K562 (cell line): ENCODE measurements around the gene PRUNE1. TPM values are rescaled to one million over a fixed set of nuclear protein-coding genes. Genes with fewer than 3 reads are reported as not detected.
A peak's percentile ranks its signal among the peaks of the same experiment; 100 is the strongest.

Experiments
- C11orf30 ChIP-seq: fragments of 450-650 bp; IDR thresholded peaks from 2 replicates; pipeline ENCODE4 v1.6.1; 2016; ENCODE audit warnings: low read depth, mild to moderate bottlenecking
- CXXC5 ChIP-seq: fragments of 250-450 bp; sonication (Bioruptor Pico); IDR thresholded peaks from 2 replicates; pipeline ENCODE4 v1.8.0; 2022; ENCODE audit warnings: inconsistent platforms, mild to moderate bottlenecking, moderate library complexity
- DPF2 ChIP-seq: fragments of 450-650 bp; IDR thresholded peaks from 2 replicates; pipeline ENCODE4 v1.6.1; 2016
- E2F1 ChIP-seq: sonication (generic); formaldehyde crosslinking; IDR thresholded peaks from 2 replicates; pipeline ENCODE4 v1.8.1; 2023; ENCODE audit warnings: mild to moderate bottlenecking, missing genetic modification reagents, moderate library complexity
- EHMT2 ChIP-seq: fragments of 450-650 bp; IDR thresholded peaks from 2 replicates; pipeline ENCODE4 v1.6.1; 2018; ENCODE audit warnings: antibody characterized with exemption
- ELF1 ChIP-seq: fragments of 200-800 bp; sonication (Bioruptor generic); IDR thresholded peaks from 2 replicates; pipeline ENCODE4 v1.6.1; 2016; ENCODE audit warnings: missing genetic modification characterization, missing compliant biosample characterization
- EP300 ChIP-seq: IDR thresholded peaks from 2 replicates; pipeline ENCODE4 v1.6.1; 2012; ENCODE audit warnings: low read length, improper control_type of control experiment
- GABPB1 ChIP-seq: sonication (generic); formaldehyde crosslinking; IDR thresholded peaks from 2 replicates; pipeline ENCODE4 v1.8.0; 2022; ENCODE audit warnings: mild to moderate bottlenecking, missing genetic modification reagents
- KLF6 ChIP-seq: fragments of 250-450 bp; sonication (Bioruptor Pico); IDR thresholded peaks from 2 replicates; pipeline ENCODE4 v1.4.0; 2020; ENCODE audit warnings: mild to moderate bottlenecking, moderate library complexity, borderline replicate concordance
- NR2F6 ChIP-seq: fragments of 450-650 bp; formaldehyde crosslinking; IDR thresholded peaks from 2 replicates; pipeline ENCODE4 v1.4.0; 2020; ENCODE audit warnings: mild to moderate bottlenecking
- NUFIP1 ChIP-seq: fragments of 450-650 bp; IDR thresholded peaks from 2 replicates; pipeline ENCODE4 v1.6.1; 2018; ENCODE audit not compliant: partially characterized antibody
- PHF8 ChIP-seq: fragments of 200-600 bp; sonication (generic); IDR thresholded peaks from 2 replicates; pipeline ENCODE4 v1.6.1; 2012; ENCODE audit warnings: mixed run types, mild to moderate bottlenecking, inconsistent platforms, low read length, moderate library complexity, borderline replicate concordance
- RBM34 ChIP-seq: fragments of 200-400 bp; formaldehyde crosslinking; IDR thresholded peaks from 2 replicates; pipeline ENCODE4 v1.6.1; 2018; ENCODE audit warnings: low read length, borderline replicate concordance; ENCODE audit not compliant: insufficient read depth
- SMARCA4 ChIP-seq: fragments of 450-650 bp; IDR thresholded peaks from 2 replicates; pipeline ENCODE4 v1.6.1; 2016
- TCF15 ChIP-seq: fragments of 250-450 bp; sonication (Bioruptor Pico); IDR thresholded peaks from 2 replicates; pipeline ENCODE4 v1.8.0; 2022; ENCODE audit warnings: moderate library complexity, mild to moderate bottlenecking, inconsistent platforms
- XRCC4 ChIP-seq: IDR thresholded peaks from one replicate; pipeline ENCODE4 v1.6.1; 2011; ENCODE audit not compliant: insufficient read depth, insufficient read length; ENCODE audit errors: extremely low read depth
- YY1 ChIP-seq, 3 experiments: IDR thresholded peaks; 2 replicates each; pipeline ENCODE4 v1.6.1; 2011; ENCODE audit warnings: low read length in 2 of 3, mild to moderate bottlenecking in 2 of 3, moderate library complexity in 2 of 3, borderline replicate concordance in 1 of 3, control low read depth in 1 of 3, low read depth in 1 of 3; ENCODE audit not compliant: insufficient read depth in 3 of 3, insufficient replicate concordance in 2 of 3, control insufficient read depth in 1 of 3, insufficient read length in 1 of 3; ENCODE audit errors: extremely low read depth in 1 of 3
- ZFX ChIP-seq: sonication (generic); formaldehyde crosslinking; IDR thresholded peaks from 2 replicates; pipeline ENCODE4 v1.8.0; 2022; ENCODE audit warnings: mild to moderate bottlenecking, missing genetic modification reagents, moderate library complexity
- ZNF584 ChIP-seq: fragments of 200-800 bp; sonication (Bioruptor generic); IDR thresholded peaks from 2 replicates; pipeline ENCODE4 v1.6.1; 2016; ENCODE audit warnings: low read depth, mild to moderate bottlenecking, missing genetic modification characterization, missing compliant biosample characterization
- ZNF780A ChIP-seq: fragments of 250-450 bp; sonication (Bioruptor Pico); IDR thresholded peaks from 2 replicates; pipeline ENCODE4 v1.5.0; 2021; ENCODE audit warnings: mild to moderate bottlenecking
- polyA plus RNA-seq, 8 experiments: library from polyadenylated mRNA; depleted of rRNA in 4 of 8; stranded (reverse) in 5 of 8; unstranded in 3 of 8; fragments of >200 nt; fragmentation: Nextera tagmentation in 2 of 8; fragmentation: Illumina TruSeq in 1 of 8; extraction: Ambion mirVana in 2 of 8; extraction: Trizol in 1 of 8; gene quantifications; 2 replicates each; pipeline versions ENCODE4 v1.2.1 to v1.2.3, GENCODE V29; 2011 to 2014; ENCODE audit warnings: inconsistent platforms in 1 of 8, missing spikeins in 1 of 8
- total RNA-seq, 7 experiments: library from RNA; depleted of rRNA in 6 of 7; stranded (reverse); fragments of >200 nt in 6 of 7; fragmentation: Illumina TruSeq in 2 of 7; extraction: Trizol in 2 of 7; gene quantifications; 2 replicates each; pipeline versions ENCODE4 v1.2.1 to v1.2.3, GENCODE V29; 2011 to 2021; ENCODE audit warnings: low replicate concordance in 1 of 7
- TF ChIP-seq, protein P1 (sequence below): IDR thresholded peaks from 3 replicates; pipeline ENCODE4 v1.6.1; 2011; ENCODE audit warnings: borderline replicate concordance, mild to moderate bottlenecking, moderate library complexity; ENCODE audit not compliant: insufficient read length; ENCODE audit errors: extremely low read depth
- TF ChIP-seq, protein P2 (sequence below): fragments of 450-650 bp; IDR thresholded peaks from 2 replicates; pipeline ENCODE4 v1.6.1; 2016; ENCODE audit warnings: antibody characterized with exemption

Gene PRUNE1
- total and polyA plus RNA-seq, 9 of the 15 experiments (the other 6 are each of a cell fraction or from before 2014, with no cell fraction given): 16.7 to 48.3 (median 26.2) TPM

DNA sequence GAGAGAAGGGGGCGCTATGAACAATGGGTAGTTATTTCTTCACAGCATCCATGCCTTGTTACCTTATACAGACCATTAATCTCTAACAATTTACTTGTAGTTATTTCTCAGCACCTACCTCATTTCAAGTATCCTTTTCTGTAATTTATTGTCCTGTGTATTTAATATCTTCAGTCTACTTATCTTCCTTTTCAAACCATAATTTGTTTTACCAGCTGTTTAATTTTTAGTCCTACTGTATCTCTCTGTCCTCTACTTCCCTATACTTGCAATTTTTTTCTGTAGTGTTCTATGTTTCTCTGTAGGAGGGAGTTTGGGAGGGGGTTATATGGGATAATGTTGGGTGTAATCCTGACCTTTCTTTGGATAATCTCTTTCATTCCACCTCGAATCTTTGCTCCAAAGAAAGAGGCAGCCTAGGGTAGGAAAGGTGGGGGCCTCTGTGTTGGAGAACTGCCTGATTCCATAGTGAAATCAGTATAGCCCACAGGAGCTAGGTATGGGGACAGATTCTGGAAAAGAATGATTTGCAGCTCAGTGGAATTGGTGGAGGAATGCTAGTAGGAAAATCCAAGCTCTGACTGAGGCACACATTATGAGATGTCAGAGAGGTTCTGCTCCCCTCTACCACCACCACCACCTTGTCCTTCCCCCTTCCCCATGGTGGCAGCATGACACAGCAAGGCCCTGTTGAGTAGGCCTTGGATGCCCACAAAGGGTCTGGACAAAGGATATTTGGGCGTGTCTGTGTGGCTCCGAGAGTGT, 52.6 kb downstream of the PRUNE1 start (continued):
- TF ChIP-seq, protein P1, sequence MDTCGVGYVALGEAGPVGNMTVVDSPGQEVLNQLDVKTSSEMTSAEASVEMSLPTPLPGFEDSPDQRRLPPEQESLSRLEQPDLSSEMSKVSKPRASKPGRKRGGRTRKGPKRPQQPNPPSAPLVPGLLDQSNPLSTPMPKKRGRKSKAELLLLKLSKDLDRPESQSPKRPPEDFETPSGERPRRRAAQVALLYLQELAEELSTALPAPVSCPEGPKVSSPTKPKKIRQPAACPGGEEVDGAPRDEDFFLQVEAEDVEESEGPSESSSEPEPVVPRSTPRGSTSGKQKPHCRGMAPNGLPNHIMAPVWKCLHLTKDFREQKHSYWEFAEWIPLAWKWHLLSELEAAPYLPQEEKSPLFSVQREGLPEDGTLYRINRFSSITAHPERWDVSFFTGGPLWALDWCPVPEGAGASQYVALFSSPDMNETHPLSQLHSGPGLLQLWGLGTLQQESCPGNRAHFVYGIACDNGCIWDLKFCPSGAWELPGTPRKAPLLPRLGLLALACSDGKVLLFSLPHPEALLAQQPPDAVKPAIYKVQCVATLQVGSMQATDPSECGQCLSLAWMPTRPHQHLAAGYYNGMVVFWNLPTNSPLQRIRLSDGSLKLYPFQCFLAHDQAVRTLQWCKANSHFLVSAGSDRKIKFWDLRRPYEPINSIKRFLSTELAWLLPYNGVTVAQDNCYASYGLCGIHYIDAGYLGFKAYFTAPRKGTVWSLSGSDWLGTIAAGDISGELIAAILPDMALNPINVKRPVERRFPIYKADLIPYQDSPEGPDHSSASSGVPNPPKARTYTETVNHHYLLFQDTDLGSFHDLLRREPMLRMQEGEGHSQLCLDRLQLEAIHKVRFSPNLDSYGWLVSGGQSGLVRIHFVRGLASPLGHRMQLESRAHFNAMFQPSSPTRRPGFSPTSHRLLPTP: no peak
- TF ChIP-seq SMARCA4 (0 out of 2 replicates have a peak, but pooled peaks have one; percentile 31), C11orf30 (peak; percentile 57), ZNF584 (CRISPR knock-in tag) (no peak), YY1 (IDR thresholded peaks at IDR 0.05; ENCODE audit: borderline replicate concordance in 1 of 3, control insufficient read depth in 1 of 3, extremely low read depth in 1 of 3, insufficient read depth in 3 of 3, insufficient read length in 1 of 3, insufficient replicate concordance in 2 of 3, low read depth in 1 of 3, low read length in 2 of 3) (peak in 1 of 3 experiments; percentile 32), NR2F6 (CRISPR knock-in tag) (no peak), CXXC5 (CRISPR knock-in tag) (no peak), NUFIP1 (no peak), ZFX (peak; percentile 67), ZNF780A (CRISPR knock-in tag) (no peak), GABPB1 (CRISPR knock-in tag) (no peak), PHF8 (no peak), RBM34 (no peak), XRCC4 (no peak), EP300 (no peak), EHMT2 (peak; percentile 64), E2F1 (CRISPR knock-in tag) (no peak), TCF15 (CRISPR knock-in tag) (no peak), KLF6 (no peak), ELF1 (no peak), DPF2 (peak; percentile 38; the same call in 1 of the 2 replicates)
- TF ChIP-seq, protein P2, sequence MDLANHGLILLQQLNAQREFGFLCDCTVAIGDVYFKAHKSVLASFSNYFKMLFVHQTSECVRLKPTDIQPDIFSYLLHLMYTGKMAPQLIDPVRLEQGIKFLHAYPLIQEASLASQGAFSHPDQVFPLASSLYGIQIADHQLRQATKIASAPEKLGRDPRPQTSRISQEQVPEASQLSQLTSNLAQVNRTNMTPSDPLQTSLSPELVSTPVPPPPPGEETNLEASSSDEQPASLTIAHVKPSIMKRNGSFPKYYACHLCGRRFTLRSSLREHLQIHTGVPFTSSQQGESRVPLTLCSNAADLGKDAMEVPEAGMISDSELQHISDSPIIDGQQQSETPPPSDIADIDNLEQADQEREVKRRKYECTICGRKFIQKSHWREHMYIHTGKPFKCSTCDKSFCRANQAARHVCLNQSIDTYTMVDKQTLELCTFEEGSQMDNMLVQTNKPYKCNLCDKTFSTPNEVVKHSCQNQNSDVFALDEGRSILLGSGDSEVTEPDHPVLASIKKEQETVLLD: 0 out of 2 replicates have a peak, but pooled peaks have one; percentile 43
